IMR-90 (cell line): Measurements from ENCODE around the gene ARHGAP10. TPM values are rescaled to one million over a fixed set of nuclear protein-coding genes. Genes with fewer than 3 reads are reported as not detected.

Source experiments
- ATAC-seq: fragments of 200-7000 bp; cut with Tn5 transposase; 2 replicates; pipeline ENCODE4 v1.9.1; 2020; ENCODE audit warnings: low read depth, mild to moderate bottlenecking, moderate library complexity
- BruUV-seq: library from RNA; stranded (reverse); fragments of 400-500 nt; replicated peaks from 2 replicates; lab custom pipeline; 2021; lab: Mats Ljungman, UMichigan
- CTCF ChIA-PET: fragments of 300-600 bp; formaldehyde crosslinking; extraction: SDS; loops from one replicate; lab custom pipeline; 2021; ENCODE audit warnings: antibody characterized with exemption; lab: Yijun Ruan, JAX
- POLR2A ChIA-PET: fragments of 300-600 bp; sonication (Branson Sonifier 250); formaldehyde crosslinking; loops from one replicate; lab custom pipeline; 2022; ENCODE audit warnings: antibody characterized with exemption; ENCODE audit not compliant: unreplicated experiment; lab: Charles Lee
- DNase-seq: peaks from one replicate; pipeline ENCODE4 v3.0.0; 2013
- H2AFZ ChIP-seq: replicated peaks from 2 replicates; pipeline ENCODE3; 2013; ENCODE audit warnings: low read length, mild to moderate bottlenecking; ENCODE audit not compliant: poor library complexity
- H2AK5ac ChIP-seq: 2 replicates; pipeline ENCODE4 v1.6.1; 2013; ENCODE audit warnings: low read depth, low read length, inconsistent platforms
- H2AK9ac ChIP-seq: replicated peaks from 2 replicates; pipeline ENCODE3; 2013; ENCODE audit warnings: mild to moderate bottlenecking, low read depth, low read length, moderate library complexity; ENCODE audit not compliant: poor library complexity
- H2BK120ac ChIP-seq: 2 replicates; pipeline ENCODE4 v1.6.1; 2013; ENCODE audit warnings: low read depth, low read length, inconsistent platforms
- H2BK15ac ChIP-seq: 3 replicates; pipeline ENCODE4 v1.6.1; 2013; ENCODE audit warnings: low read depth, low read length, inconsistent platforms
- H2BK20ac ChIP-seq: 2 replicates; pipeline ENCODE4 v1.6.1; 2013; ENCODE audit warnings: low read depth, mild to moderate bottlenecking, inconsistent platforms, low read length, moderate library complexity
- H2BK5ac ChIP-seq: 2 replicates; pipeline ENCODE4 v1.6.1; 2013; ENCODE audit warnings: mild to moderate bottlenecking, low read depth, low read length, inconsistent platforms; ENCODE audit not compliant: poor library complexity, severe bottlenecking
- H3K14ac ChIP-seq: replicated peaks from 2 replicates; pipeline ENCODE4 v1.6.1; 2013; ENCODE audit warnings: low read depth, low read length, inconsistent platforms
- H3K18ac ChIP-seq: 2 replicates; pipeline ENCODE4 v1.6.1; 2013; ENCODE audit warnings: low read depth, low read length, control low read depth
- H3K23ac ChIP-seq: 2 replicates; pipeline ENCODE4 v1.6.1; 2013; ENCODE audit warnings: low read depth, low read length, inconsistent platforms
- H3K27ac ChIP-seq: 2 replicates; pipeline ENCODE4 v1.5.1; 2013; ENCODE audit warnings: mild to moderate bottlenecking, control low read depth, low read length; ENCODE audit not compliant: insufficient read depth
- H3K27me3 ChIP-seq: 2 replicates; pipeline ENCODE4 v1.6.1; 2013; ENCODE audit warnings: low read length; ENCODE audit not compliant: control insufficient read depth, insufficient read depth
- H3K36me3 ChIP-seq: 2 replicates; pipeline ENCODE4 v1.6.1; 2013; ENCODE audit warnings: low read length, mixed read lengths; ENCODE audit not compliant: control insufficient read depth, insufficient read depth
- H3K4ac ChIP-seq: 2 replicates; pipeline ENCODE4 v1.6.1; 2013; ENCODE audit warnings: low read depth, low read length, inconsistent platforms
- H3K4me1 ChIP-seq: 2 replicates; pipeline ENCODE4 v1.6.1; 2013; ENCODE audit warnings: low read length, mixed read lengths; ENCODE audit not compliant: control insufficient read depth, insufficient read depth
- H3K4me2 ChIP-seq: 2 replicates; pipeline ENCODE4 v1.6.1; 2013; ENCODE audit warnings: low read depth, mild to moderate bottlenecking, control low read depth, low read length, moderate library complexity
- H3K4me3 ChIP-seq: 2 replicates; pipeline ENCODE4 v1.5.1; 2013; ENCODE audit warnings: low read depth, mild to moderate bottlenecking, control low read depth, low read length, moderate library complexity; ENCODE audit not compliant: insufficient read depth
- H3K56ac ChIP-seq: 2 replicates; pipeline ENCODE4 v1.6.1; 2013; ENCODE audit warnings: low read length, inconsistent platforms; ENCODE audit not compliant: insufficient read depth; ENCODE audit errors: extremely low read depth
- H3K79me1 ChIP-seq, 2 experiments: 2 replicates each; pipeline ENCODE4 v1.6.1; 2013; ENCODE audit warnings: low read length in 2 of 2, inconsistent platforms in 1 of 2, low read depth in 1 of 2
- H3K9ac ChIP-seq: 2 replicates; pipeline ENCODE4 v1.6.1; 2013; ENCODE audit warnings: low read depth, low read length, control low read depth
- H3K9me1 ChIP-seq: 2 replicates; pipeline ENCODE4 v1.6.1; 2013; ENCODE audit warnings: low read length, inconsistent platforms; ENCODE audit not compliant: insufficient read depth
- H3K9me3 ChIP-seq: 2 replicates; pipeline ENCODE4 v1.6.1; 2013; ENCODE audit warnings: low read length; ENCODE audit not compliant: control insufficient read depth, insufficient read depth
- H4K20me1 ChIP-seq: 2 replicates; pipeline ENCODE4 v1.6.1; 2013; ENCODE audit warnings: low read length, inconsistent platforms; ENCODE audit not compliant: insufficient read depth
- H4K5ac ChIP-seq: 2 replicates; pipeline ENCODE4 v1.6.1; 2013; ENCODE audit warnings: mild to moderate bottlenecking, low read depth, low read length, control low read depth
- H4K8ac ChIP-seq, 2 experiments: 2 replicates each; pipeline ENCODE4 v1.6.1; 2013; ENCODE audit warnings: low read depth in 2 of 2, low read length in 2 of 2, control low read depth in 1 of 2, inconsistent platforms in 1 of 2
- H4K91ac ChIP-seq: 2 replicates; pipeline ENCODE4 v1.6.1; 2013; ENCODE audit warnings: low read depth, low read length, inconsistent platforms; ENCODE audit not compliant: insufficient read depth
- CTCF ChIP-seq: conservative IDR thresholded peaks from 2 replicates; pipeline ENCODE4 v1.5.1; 2012; ENCODE audit warnings: mild to moderate bottlenecking, low read depth, low read length, improper control_type of control experiment
- MAFK ChIP-seq: IDR thresholded peaks from 2 replicates; pipeline ENCODE4 v1.6.1; 2012; ENCODE audit warnings: low read depth, low read length, improper control_type of control experiment
- NFE2L2 ChIP-seq: fragments of 150-350 bp; IDR thresholded peaks from 2 replicates; pipeline ENCODE4 v1.6.1; 2016; ENCODE audit warnings: low read depth, mild to moderate bottlenecking, low read length
- WGBS, 2 experiments: methylation state at CpG; one replicate each; pipeline versions ENCODE4 v1.1.5 to v1.1.7; 2013; ENCODE audit warnings: missing lambda C conversion rate in 2 of 2; ENCODE audit not compliant: insufficient read length in 1 of 2; ENCODE audit errors: extremely low coverage in 2 of 2; 5-methylcytosine and 5-hydroxymethylcytosine counted together
- dilution Hi-C: fragments of 300-500 bp; cut with HindIII; formaldehyde crosslinking; loops from one replicate; pipeline ENCODE4 v1.14.3; 2018; ENCODE audit warnings: low sequenced_read_pairs; ENCODE audit not compliant: unreplicated experiment
- in situ Hi-C: fragments of 300-500 bp; cut with MboI; formaldehyde crosslinking; loops from 3 replicates; pipeline ENCODE4 v1.14.3; 2019; ENCODE audit warnings: low sequenced_read_pairs, inconsistent platforms, mixed read lengths
- intact Hi-C: fragments of 100-400 bp; cut with micrococcal nuclease; formaldehyde crosslinking; loops from 2 replicates; pipeline ENCODE4 v1.10.0; 2022
- polyA plus RNA-seq, 3 experiments: library from polyadenylated mRNA; depleted of rRNA; stranded (reverse); fragments of >200 nt; gene quantifications; 2 replicates each; pipeline ENCODE4 v1.2.3, GENCODE V29; 2012; ENCODE audit warnings: low replicate concordance in 1 of 3
- total RNA-seq: library from RNA; depleted of rRNA; stranded (reverse); fragments of >200 nt; gene quantifications from 2 replicates; pipeline ENCODE4 v1.2.3, GENCODE V29; 2012

ARHGAP10 gene
- total and polyA plus RNA-seq, 2 of the 4 experiments (the other 2 are of a cell fraction) = 27.1 to 29.4 TPM

- ChIA-PET POLR2A (no interaction called here), CTCF (no interaction called here)
- no peak for DNase-seq
- Histone ChIP-seq H3K56ac (no peak overlapping the region), H3K9ac (no peak overlapping the region), H3K36me3 (peaks cover 13% of the 10 kb centered on the region; the same call in 1 of the 2 replicates), H2AK5ac (no peak overlapping the region), H2AFZ (no peak overlapping the region), H3K23ac (no peak overlapping the region), H2BK15ac (no peak overlapping the region), H4K91ac (no peak overlapping the region), H3K4me2 (no peak overlapping the region), H3K14ac (no peak overlapping the region), H4K8ac (no peak overlapping the region), H3K27ac (no peak overlapping the region), H3K4ac (no peak overlapping the region), H3K18ac (no peak overlapping the region), H4K5ac (no peak overlapping the region), H4K20me1 (no peaks in the 10 kb centered on the region), H2BK120ac (no peak overlapping the region), H2BK20ac (no peak overlapping the region), H3K79me1 (no peaks in the 10 kb centered on the region; a peak in 1 of 4 replicates), H3K4me1 (peaks cover 2% of the 10 kb centered on the region), H2AK9ac (no peak overlapping the region), H2BK5ac (peak overlapping the region; percentile 10), H3K9me1 (no peaks in the 10 kb centered on the region), H3K4me3 (no peak overlapping the region), H3K27me3 (no peaks in the 10 kb centered on the region), H3K9me3 (no peaks in the 10 kb centered on the region)
- no CpG with 5 or more reads among the region's 2 CpGs for WGBS, 2 experiments
- TF ChIP-seq MAFK (0 out of 2 replicates have a peak, but pooled peaks have one; percentile 38), CTCF (no peak), NFE2L2 (peak; percentile 95)
- ATAC-seq = no peak
- intact Hi-C loops = no loop called here
- no TSS peak for BruUV-seq
- dilution Hi-C loops = no loop called here
- in situ Hi-C loops = no loop called here
These were observed 219.0 kb downstream of the ARHGAP10 start for GRCh38 chr4:147950841-147951240.
